ENCODE results near the gene PARVG.

DNA sequence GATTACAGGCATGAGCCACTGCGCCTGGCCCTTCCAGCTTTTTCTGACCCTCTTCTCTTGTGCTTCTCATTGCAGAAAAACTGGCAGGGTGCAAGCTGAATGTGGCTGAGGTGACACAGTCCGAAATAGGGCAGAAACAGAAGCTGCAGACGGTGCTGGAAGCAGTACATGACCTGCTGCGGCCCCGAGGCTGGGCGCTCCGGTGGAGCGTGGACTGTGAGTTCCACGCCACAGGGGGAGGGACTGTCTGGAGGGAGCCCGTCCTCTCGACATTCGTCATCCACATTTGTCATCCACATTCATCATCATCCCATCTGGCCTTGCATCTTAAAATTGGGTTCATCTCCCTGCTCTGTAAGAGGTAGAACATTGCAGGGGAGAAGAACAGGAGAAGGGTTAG is 49.3 kb upstream of the PARVG start:
- TF ChIP-seq, protein P1, sequence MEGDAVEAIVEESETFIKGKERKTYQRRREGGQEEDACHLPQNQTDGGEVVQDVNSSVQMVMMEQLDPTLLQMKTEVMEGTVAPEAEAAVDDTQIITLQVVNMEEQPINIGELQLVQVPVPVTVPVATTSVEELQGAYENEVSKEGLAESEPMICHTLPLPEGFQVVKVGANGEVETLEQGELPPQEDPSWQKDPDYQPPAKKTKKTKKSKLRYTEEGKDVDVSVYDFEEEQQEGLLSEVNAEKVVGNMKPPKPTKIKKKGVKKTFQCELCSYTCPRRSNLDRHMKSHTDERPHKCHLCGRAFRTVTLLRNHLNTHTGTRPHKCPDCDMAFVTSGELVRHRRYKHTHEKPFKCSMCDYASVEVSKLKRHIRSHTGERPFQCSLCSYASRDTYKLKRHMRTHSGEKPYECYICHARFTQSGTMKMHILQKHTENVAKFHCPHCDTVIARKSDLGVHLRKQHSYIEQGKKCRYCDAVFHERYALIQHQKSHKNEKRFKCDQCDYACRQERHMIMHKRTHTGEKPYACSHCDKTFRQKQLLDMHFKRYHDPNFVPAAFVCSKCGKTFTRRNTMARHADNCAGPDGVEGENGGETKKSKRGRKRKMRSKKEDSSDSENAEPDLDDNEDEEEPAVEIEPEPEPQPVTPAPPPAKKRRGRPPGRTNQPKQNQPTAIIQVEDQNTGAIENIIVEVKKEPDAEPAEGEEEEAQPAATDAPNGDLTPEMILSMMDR (IDR thresholded peaks at IDR 0.05; ENCODE audit: low read depth, low read length), result no peak
- no peak for TF ChIP-seq EZH2phosphoT487 (IDR thresholded peaks at IDR 0.05; ENCODE audit: low read depth)

Measured in OCI-LY3 (cell line).